Globus pallidus (tissue), 1 donor: Measurements from ENCODE around the gene CTCFL.
"Not testable (repeated sequence)": the region's sequence is repeated elsewhere in the genome, so short reads cannot be mapped to it uniquely, and the experiment has no call there.

Source experiments
- DNase-seq: peaks from one replicate; pipeline ENCODE4 v3.0.0-alpha.2; 2015; ENCODE audit warnings: low spot score

The CTCFL gene

GRCh38 chr20:57482148-57482547, 42.8 kb downstream of the CTCFL start:
- no peak for DNase-seq

- no peak for DNase-seq
Observed at GRCh38 chr20:57481281-57481711, 43.6 kb downstream of the CTCFL start.

- no peak for DNase-seq
Observed at GRCh38 chr20:57480444-57481160, 44.3 kb downstream of the CTCFL start.

- DNase-seq, result no peak
Observed at GRCh38 chr20:57479196-57479595, 45.7 kb downstream of the CTCFL start.

- no peak for DNase-seq
Observed at GRCh38 chr20:57478176-57478575, 46.8 kb downstream of the CTCFL start.

- no peak for DNase-seq
Observed at GRCh38 chr20:57476641-57477461, 48.1 kb downstream of the CTCFL start.

GRCh38 chr20:57476084-57476526, 48.8 kb downstream of the CTCFL start:
- no peak for DNase-seq

GRCh38 chr20:57475388-57476083, 49.4 kb downstream of the CTCFL start:
- DNase-seq, result no peak

GRCh38 chr20:57474816-57475215, 50.1 kb downstream of the CTCFL start:
- DNase-seq, result no peak

- DNase-seq, result no peak
Observed at GRCh38 chr20:57474205-57474604, 50.7 kb downstream of the CTCFL start.

GRCh38 chr20:57473246-57474048, 51.5 kb downstream of the CTCFL start:
- DNase-seq, result no peak

GRCh38 chr20:57472474-57472873, 52.5 kb downstream of the CTCFL start:
- not testable (repeated sequence) for DNase-seq

- no peak for DNase-seq
Observed at GRCh38 chr20:57471496-57472372, 53.2 kb downstream of the CTCFL start.

- DNase-seq, result no peak
Observed at GRCh38 chr20:57470666-57471495, 54.1 kb downstream of the CTCFL start.

GRCh38 chr20:57470212-57470522, 54.8 kb downstream of the CTCFL start:
- no peak for DNase-seq

GRCh38 chr20:57469418-57470211, 55.3 kb downstream of the CTCFL start:
- DNase-seq, result no peak

GRCh38 chr20:57468523-57469417, 56.2 kb downstream of the CTCFL start:
- DNase-seq, result no peak

- DNase-seq, result no peak
Observed at GRCh38 chr20:57467742-57468141, 57.2 kb downstream of the CTCFL start.
